Activated effector memory CD4-positive, alpha-beta T cell treated with Interleukin-2 at 50 U/mL for 16 hours (primary cell): ENCODE results near the gene MAU2.
A peak's percentile ranks its signal among the peaks of the same experiment; 100 is the strongest.
"Not testable (repeated sequence)": the region's sequence is repeated elsewhere in the genome, so short reads cannot be mapped to it uniquely, and the experiment has no call there.

ENCODE experiments used
- DNase-seq: peaks from one replicate; pipeline ENCODE4 v3.0.0-alpha.2; 2020

The MAU2 gene

GRCh38 chr19:19385896-19386869 lies 65.6 kb downstream of the MAU2 start:
- DNase-seq, result no peak

GRCh38 chr19:19387108-19387507 lies 66.5 kb downstream of the MAU2 start:
- no peak for DNase-seq

GRCh38 chr19:19388568-19389555 lies 68.2 kb downstream of the MAU2 start:
- no peak for DNase-seq

- DNase-seq, result not testable (repeated sequence)
These were observed 69.1 kb downstream of the MAU2 start for GRCh38 chr19:19389683-19390082.

GRCh38 chr19:19394333-19394732 lies 73.7 kb downstream of the MAU2 start:
- DNase-seq, result not testable (repeated sequence)

- DNase-seq, result no peak
These were observed 79.3 kb downstream of the MAU2 start for GRCh38 chr19:19399733-19400433.

GRCh38 chr19:19402656-19403372 lies 82.2 kb downstream of the MAU2 start:
- DNase-seq, result no peak

GRCh38 chr19:19403373-19403901 lies 82.8 kb downstream of the MAU2 start:
- no peak for DNase-seq

- DNase-seq, result peak; percentile 86
These were observed 84.5 kb downstream of the MAU2 start, which contains the start of gene GATAD2A for GRCh38 chr19:19404879-19405860. Gene GATAD2A, plus strand, starts transcription at chr19:19405675. Its CDS starts 59,671 bp downstream, at chr19:19465346.

- peak; percentile 34 for DNase-seq
These were observed 85.6 kb downstream of the MAU2 start for GRCh38 chr19:19405971-19406877.

- peak; percentile 31 for DNase-seq
These were observed 86.4 kb downstream of the MAU2 start for GRCh38 chr19:19406878-19407632.

- DNase-seq, result no peak
These were observed 87.0 kb downstream of the MAU2 start for GRCh38 chr19:19407633-19407930.
